ENCODE results near the gene SYCP2. TPM values are rescaled to one million over a fixed set of nuclear protein-coding genes. Genes with fewer than 3 reads are reported as not detected.

The SYCP2 gene
- total and polyA plus RNA-seq, 11 donors = 0.59 to 2.6 (median 1.1) TPM

DNA sequence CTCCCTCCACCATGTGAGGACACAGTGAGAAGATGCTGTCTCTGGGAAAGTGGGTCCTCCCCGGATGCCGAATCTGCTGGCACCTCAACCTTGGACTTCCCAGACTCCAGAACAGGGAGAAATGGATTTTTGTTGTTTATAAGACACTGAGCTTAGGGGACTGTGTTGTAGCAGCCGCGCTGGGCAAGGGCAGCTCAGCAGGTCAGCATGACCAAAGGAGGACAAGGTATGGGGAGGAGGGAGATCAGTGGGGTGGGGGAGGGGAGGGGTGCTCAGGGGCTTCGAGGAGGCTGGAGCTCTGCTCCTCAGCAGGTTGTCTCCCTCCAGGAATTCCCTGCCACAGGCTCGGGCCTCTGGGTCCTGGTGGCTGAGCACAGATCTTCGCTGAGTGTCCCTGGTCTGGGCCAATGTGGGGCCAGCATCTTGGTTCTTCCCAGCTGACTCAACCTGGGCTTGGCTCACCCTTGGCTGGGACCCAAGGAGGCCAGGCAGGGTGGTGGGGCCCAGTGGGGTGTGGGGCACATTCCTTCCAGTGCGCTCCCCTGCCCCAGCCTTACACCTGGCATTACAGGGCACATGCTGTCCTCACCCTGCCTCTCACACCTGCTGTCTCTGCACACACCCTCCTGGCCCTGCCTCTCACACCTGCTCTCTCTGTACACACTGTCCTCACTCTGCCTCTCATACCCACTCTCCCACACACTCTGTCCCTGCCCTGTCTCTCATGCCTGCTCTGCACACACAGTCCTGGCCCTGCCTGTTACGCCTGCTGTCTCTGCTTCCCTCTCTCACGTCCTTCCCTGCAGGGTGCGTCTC lies 107.3 kb downstream of the SYCP2 start:
- DNase-seq (no peak), ATAC-seq (peak; percentile 26 to 76 (median 50))
- intact Hi-C loops (cut with DNase I) = no loop called here
- peaks cover 0 to 40% (median 2%) of the 10 kb centered on the region in 12 donors for H3K4me1 ChIP-seq
- H3K27me3 ChIP-seq = no peaks in the 10 kb centered on the region
- no peak overlapping the region for H3K27ac ChIP-seq
- no peak for TF ChIP-seq POLR2A (IDR thresholded peaks at IDR 0.05)
- TF ChIP-seq, protein P1, sequence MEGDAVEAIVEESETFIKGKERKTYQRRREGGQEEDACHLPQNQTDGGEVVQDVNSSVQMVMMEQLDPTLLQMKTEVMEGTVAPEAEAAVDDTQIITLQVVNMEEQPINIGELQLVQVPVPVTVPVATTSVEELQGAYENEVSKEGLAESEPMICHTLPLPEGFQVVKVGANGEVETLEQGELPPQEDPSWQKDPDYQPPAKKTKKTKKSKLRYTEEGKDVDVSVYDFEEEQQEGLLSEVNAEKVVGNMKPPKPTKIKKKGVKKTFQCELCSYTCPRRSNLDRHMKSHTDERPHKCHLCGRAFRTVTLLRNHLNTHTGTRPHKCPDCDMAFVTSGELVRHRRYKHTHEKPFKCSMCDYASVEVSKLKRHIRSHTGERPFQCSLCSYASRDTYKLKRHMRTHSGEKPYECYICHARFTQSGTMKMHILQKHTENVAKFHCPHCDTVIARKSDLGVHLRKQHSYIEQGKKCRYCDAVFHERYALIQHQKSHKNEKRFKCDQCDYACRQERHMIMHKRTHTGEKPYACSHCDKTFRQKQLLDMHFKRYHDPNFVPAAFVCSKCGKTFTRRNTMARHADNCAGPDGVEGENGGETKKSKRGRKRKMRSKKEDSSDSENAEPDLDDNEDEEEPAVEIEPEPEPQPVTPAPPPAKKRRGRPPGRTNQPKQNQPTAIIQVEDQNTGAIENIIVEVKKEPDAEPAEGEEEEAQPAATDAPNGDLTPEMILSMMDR (IDR thresholded peaks at IDR 0.05) = no peak
- 67 to 84% (median 75%) methylated on average over 11 of the region's 11 CpGs for WGBS, 4 donors
- no peaks in the 10 kb centered on the region for H3K36me3 ChIP-seq
- H3K9me3 ChIP-seq = no peaks in the 10 kb centered on the region
- H3K4me3 ChIP-seq = no peak overlapping the region

DNA sequence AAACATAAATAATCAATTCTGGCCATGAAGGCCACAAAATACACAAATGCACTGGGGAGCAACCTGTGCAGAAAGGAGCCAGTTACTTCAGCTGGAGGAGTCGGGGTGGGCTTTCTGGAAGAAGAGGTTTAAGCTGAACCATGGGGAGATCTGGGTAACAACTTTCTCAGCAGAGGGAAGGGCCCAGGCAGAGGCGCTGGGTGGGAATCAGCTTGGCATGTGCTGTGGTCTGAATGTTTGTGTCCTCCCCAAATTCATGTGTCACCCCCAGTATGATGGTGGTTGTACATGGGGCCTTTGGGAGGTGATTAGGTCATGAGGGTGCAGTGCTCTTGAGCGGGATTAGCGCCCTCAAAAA lies 107.9 kb downstream of the SYCP2 start:
- WGBS, 4 donors = 91 to 97% (median 93%) methylated on average over 4 of the region's 4 CpGs
- Histone ChIP-seq H3K27me3 (no peaks in the 10 kb centered on the region), H3K4me1 (peaks cover 0 to 40% (median 4%) of the 10 kb centered on the region in 12 donors), H3K36me3 (no peaks in the 10 kb centered on the region), H3K9me3 (no peaks in the 10 kb centered on the region), H3K27ac (no peak overlapping the region), H3K4me3 (no peak overlapping the region)
- no peak for ATAC-seq
- intact Hi-C loops (cut with DNase I) = no loop called here
- TF ChIP-seq, protein P1 (IDR thresholded peaks at IDR 0.05) = no peak
- no peak for TF ChIP-seq POLR2A (IDR thresholded peaks at IDR 0.05)
- no peak for DNase-seq

DNA sequence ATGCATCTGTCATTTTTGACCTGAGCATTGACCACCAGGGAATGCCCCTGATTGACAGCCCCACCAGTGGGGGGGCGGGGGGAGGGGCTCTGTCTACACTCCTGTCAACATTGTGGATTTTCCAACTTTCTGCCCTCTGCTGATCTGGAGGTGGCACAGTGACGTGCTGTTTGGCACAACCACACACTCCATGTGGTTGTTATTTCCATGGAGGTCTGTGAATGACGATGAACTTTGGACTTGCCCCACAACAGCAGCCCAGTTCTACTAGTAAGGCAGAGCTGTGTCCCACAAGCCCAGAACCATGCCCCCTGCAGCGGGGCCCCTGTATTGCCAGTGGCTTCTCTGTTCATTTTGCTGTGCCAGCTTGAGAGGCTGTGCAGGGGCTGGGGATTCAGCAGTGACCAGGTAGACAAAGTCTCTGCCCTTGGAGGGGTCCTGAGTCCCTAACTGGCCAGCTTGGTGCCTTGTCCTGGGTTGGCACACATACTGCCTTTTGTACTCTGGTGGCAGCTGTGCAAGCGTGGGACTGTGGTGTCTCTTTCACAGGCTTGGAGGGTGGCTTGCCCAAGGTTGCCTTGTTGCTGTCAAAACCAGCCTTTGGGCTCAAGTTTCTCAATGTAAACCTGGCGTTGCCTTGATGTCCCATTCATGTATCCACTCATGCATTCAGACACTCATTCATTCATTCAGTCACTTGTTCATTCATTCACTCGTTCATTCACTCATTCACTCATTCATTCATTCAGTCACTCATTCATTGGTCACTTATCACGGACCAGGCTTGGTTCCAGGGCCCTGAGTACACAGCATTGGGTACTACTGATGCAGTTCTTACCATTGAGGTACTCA lies 108.5 kb downstream of the SYCP2 start:
- Histone ChIP-seq H3K4me3 (no peak overlapping the region), H3K27me3 (no peaks in the 10 kb centered on the region), H3K27ac (no peak overlapping the region), H3K4me1 (peaks cover 0 to 42% (median 5%) of the 10 kb centered on the region in 12 donors), H3K9me3 (no peaks in the 10 kb centered on the region), H3K36me3 (no peaks in the 10 kb centered on the region)
- ATAC-seq (no peak), DNase-seq (no peak)
- 72 to 80% (median 78%) methylated on average over 7 to 8 of the region's 8 CpGs for WGBS, 4 donors
- intact Hi-C loops (cut with DNase I) = no loop called here
- TF ChIP-seq, protein P1 (IDR thresholded peaks at IDR 0.05) = no peak
- TF ChIP-seq POLR2A (IDR thresholded peaks at IDR 0.05) = no peak

Measured in heart left ventricle (tissue), 16 donors.